Measurements from ENCODE around the gene GFRA1.
"Not testable (repeated sequence)": the region's sequence is repeated elsewhere in the genome, so short reads cannot be mapped to it uniquely, and the experiment has no call there.

Gene GFRA1

GRCh38 chr10:116169782-116170445 is 103.1 kb downstream of the GFRA1 start:
- DNase-seq (ENCODE audit: low read depth, low spot score): no peak
- in situ Hi-C loops (cut with HindIII; ENCODE audit: low sequenced_read_pairs): no loop called here
- no peak overlapping the region for H3K4me3 ChIP-seq (ENCODE audit: low read depth, low read length)
- TF ChIP-seq, protein P1, sequence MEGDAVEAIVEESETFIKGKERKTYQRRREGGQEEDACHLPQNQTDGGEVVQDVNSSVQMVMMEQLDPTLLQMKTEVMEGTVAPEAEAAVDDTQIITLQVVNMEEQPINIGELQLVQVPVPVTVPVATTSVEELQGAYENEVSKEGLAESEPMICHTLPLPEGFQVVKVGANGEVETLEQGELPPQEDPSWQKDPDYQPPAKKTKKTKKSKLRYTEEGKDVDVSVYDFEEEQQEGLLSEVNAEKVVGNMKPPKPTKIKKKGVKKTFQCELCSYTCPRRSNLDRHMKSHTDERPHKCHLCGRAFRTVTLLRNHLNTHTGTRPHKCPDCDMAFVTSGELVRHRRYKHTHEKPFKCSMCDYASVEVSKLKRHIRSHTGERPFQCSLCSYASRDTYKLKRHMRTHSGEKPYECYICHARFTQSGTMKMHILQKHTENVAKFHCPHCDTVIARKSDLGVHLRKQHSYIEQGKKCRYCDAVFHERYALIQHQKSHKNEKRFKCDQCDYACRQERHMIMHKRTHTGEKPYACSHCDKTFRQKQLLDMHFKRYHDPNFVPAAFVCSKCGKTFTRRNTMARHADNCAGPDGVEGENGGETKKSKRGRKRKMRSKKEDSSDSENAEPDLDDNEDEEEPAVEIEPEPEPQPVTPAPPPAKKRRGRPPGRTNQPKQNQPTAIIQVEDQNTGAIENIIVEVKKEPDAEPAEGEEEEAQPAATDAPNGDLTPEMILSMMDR (IDR thresholded peaks at IDR 0.05; ENCODE audit: low read depth, low read length): no peak

DNA sequence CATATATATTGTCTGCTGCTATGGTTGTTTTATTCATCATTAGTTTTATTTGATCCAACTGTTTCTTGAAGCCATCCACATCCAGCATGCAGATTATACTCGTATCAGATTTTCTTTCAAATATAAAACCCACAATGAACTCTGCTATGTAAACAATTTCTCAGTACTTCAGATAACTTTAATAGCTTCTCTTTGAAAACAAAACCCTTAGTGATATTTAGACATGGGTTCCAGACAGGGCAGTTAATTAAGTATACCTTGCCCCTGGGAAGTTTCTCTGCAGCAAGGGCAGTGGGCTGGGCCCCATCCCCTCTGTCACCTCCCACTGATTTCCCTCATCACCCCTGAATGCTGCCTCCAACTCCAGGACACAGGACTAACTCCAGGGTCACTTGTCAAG is 104.3 kb downstream of the GFRA1 start:
- no peak overlapping the region for H3K4me3 ChIP-seq (ENCODE audit: low read depth, low read length)
- TF ChIP-seq, protein P1 (IDR thresholded peaks at IDR 0.05; ENCODE audit: low read depth, low read length): no peak
- DNase-seq (ENCODE audit: low read depth, low spot score): no peak
- in situ Hi-C loops (cut with HindIII; ENCODE audit: low sequenced_read_pairs): no loop called here

GRCh38 chr10:116168329-116168728 is 104.7 kb downstream of the GFRA1 start:
- in situ Hi-C loops (cut with HindIII; ENCODE audit: low sequenced_read_pairs): no loop called here
- H3K4me3 ChIP-seq (ENCODE audit: low read depth, low read length): no peak overlapping the region
- no peak for DNase-seq (ENCODE audit: low read depth, low spot score)
- TF ChIP-seq, protein P1 (IDR thresholded peaks at IDR 0.05; ENCODE audit: low read depth, low read length): no peak

DNA sequence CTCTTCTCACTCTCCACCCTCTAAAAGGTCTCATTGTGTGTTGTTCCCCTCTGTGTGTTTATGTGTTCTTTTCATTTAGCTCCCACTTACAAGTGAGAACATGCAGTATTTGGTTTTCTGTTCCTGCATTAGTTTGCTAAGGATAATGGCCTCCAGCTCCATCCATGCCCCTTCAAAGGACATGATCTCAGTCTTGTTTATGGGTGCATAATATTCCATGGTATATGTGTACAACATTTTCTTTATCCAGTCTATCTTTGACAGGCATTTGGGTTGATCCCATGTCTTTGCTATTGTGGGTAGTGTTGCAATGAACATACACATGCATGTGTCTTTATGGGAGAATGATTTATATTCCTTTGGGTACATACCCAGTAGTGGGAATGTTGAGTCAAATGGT is 107.1 kb downstream of the GFRA1 start:
- in situ Hi-C loops (cut with HindIII; ENCODE audit: low sequenced_read_pairs); DNase-seq (ENCODE audit: low read depth, low spot score); H3K4me3 ChIP-seq (ENCODE audit: low read depth, low read length): not testable (repeated sequence)

GRCh38 chr10:116164291-116164690 is 108.7 kb downstream of the GFRA1 start:
- H3K4me3 ChIP-seq (ENCODE audit: low read depth, low read length): no peak overlapping the region
- TF ChIP-seq, protein P1 (IDR thresholded peaks at IDR 0.05; ENCODE audit: low read depth, low read length): no peak
- in situ Hi-C loops (cut with HindIII; ENCODE audit: low sequenced_read_pairs): no loop called here
- no peak for DNase-seq (ENCODE audit: low read depth, low spot score)

GRCh38 chr10:116163333-116164131 is 109.5 kb downstream of the GFRA1 start:
- TF ChIP-seq, protein P1 (IDR thresholded peaks at IDR 0.05; ENCODE audit: low read depth, low read length): no peak
- no peak for DNase-seq (ENCODE audit: low read depth, low spot score)
- in situ Hi-C loops (cut with HindIII; ENCODE audit: low sequenced_read_pairs): no loop called here
- H3K4me3 ChIP-seq (ENCODE audit: low read depth, low read length): no peak overlapping the region

DNA sequence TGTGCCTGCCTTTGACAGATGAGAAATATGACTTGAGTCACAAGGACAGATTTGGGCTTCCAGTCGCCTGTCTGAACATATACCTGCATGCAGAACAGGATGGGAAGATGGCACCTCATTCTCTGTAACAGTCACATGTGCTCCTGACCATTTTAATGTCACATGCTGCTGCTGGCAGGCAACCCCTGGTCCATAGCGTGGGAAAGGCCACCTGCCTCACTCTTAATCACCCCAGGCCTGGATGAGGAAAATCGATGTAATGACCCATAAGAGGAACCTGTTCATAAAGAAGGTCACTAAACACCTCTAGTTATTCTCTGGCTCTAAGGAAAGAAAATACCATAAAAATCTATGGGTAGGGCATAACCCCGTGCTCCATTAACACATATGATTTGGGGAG is 110.2 kb downstream of the GFRA1 start:
- H3K4me3 ChIP-seq (ENCODE audit: low read depth, low read length): no peak overlapping the region
- TF ChIP-seq, protein P1 (IDR thresholded peaks at IDR 0.05; ENCODE audit: low read depth, low read length): no peak
- no peak for DNase-seq (ENCODE audit: low read depth, low spot score)
- in situ Hi-C loops (cut with HindIII; ENCODE audit: low sequenced_read_pairs): no loop called here
